Stomach (tissue), 9 donors: ENCODE measurements around the gene DOCK2. TPM values are rescaled to one million over a fixed set of nuclear protein-coding genes. Genes with fewer than 3 reads are reported as not detected.
"Not testable (repeated sequence)": the region's sequence is repeated elsewhere in the genome, so short reads cannot be mapped to it uniquely, and the experiment has no call there.

Experiments used
- DNase-seq, 2 donors: peaks; one replicate each; pipeline versions ENCODE4 v3.0.0 to v3.0.0-alpha.2; 2013 to 2019
- H3K27ac ChIP-seq, 5 donors: fragments of 200-600 bp in 4 of 5; sonication (generic) in 4 of 5; one replicate each; pipeline ENCODE4 v1.5.1; 2013 to 2019; ENCODE audit warnings: mild to moderate bottlenecking in 1 of 5, moderate library complexity in 1 of 5
- H3K27me3 ChIP-seq, 3 donors: fragments of 200-600 bp; sonication (generic); one replicate each; pipeline ENCODE4 v1.5.1; 2017 to 2019; ENCODE audit warnings: mixed run types in 1 of 3
- H3K36me3 ChIP-seq, 4 donors: fragments of 200-600 bp; sonication (generic); 1 replicate in 3 of 4; 2 replicates in 1 of 4; pipeline ENCODE4 v1.5.1; 2016 to 2019
- H3K4me1 ChIP-seq, 4 donors: fragments of 200-600 bp; sonication (generic); one replicate each; pipeline ENCODE4 v1.5.1; 2016 to 2019
- H3K4me3 ChIP-seq, 4 donors: fragments of 200-600 bp; sonication (generic) in 3 of 4; one replicate each; pipeline ENCODE4 v1.5.1; 2016 to 2019; ENCODE audit warnings: mild to moderate bottlenecking in 1 of 4
- H3K9me3 ChIP-seq, 4 donors: fragments of 200-600 bp; sonication (generic); one replicate each; pipeline ENCODE4 v1.5.1; 2016 to 2019
- CTCF ChIP-seq, 7 experiments: fragments of 450-650 bp in 4 of 7; fragments of 200-600 bp in 3 of 7; sonication (generic) in 3 of 7; IDR thresholded peaks; one replicate each; pipeline ENCODE4 v1.5.1; 2016 to 2019; ENCODE audit warnings: antibody characterized with exemption in 7 of 7, control low read depth in 2 of 7, mild to moderate bottlenecking in 1 of 7
- EP300 ChIP-seq: sonication (generic); formaldehyde crosslinking; IDR thresholded peaks from one replicate; pipeline ENCODE4 v1.6.1; 2017; ENCODE audit warnings: antibody characterized with exemption
- POLR2A ChIP-seq, 4 donors: fragments of 450-650 bp; IDR thresholded peaks; one replicate each; pipeline ENCODE4 v1.6.1; 2016; ENCODE audit warnings: antibody characterized with exemption in 4 of 4, control low read depth in 2 of 4, mild to moderate bottlenecking in 1 of 4, moderate library complexity in 1 of 4
- POLR2AphosphoS5 ChIP-seq, 3 donors: sonication (generic); formaldehyde crosslinking; IDR thresholded peaks; one replicate each; pipeline ENCODE4 v1.6.1; 2016; ENCODE audit warnings: antibody characterized with exemption in 3 of 3
- WGBS, 5 donors: extraction: QIAGEN DNeasy Blood & Tissue Kit in 3 of 5; methylation state at CpG; one replicate each; pipeline versions ENCODE4 v1.1.5 to v1.1.7; 2013 to 2018; 5-methylcytosine and 5-hydroxymethylcytosine counted together
- intact Hi-C: fragments of 100-400 bp; cut with DNase I; formaldehyde crosslinking; loops from one replicate; pipeline ENCODE4 v1.15.1; 2023; ENCODE audit warnings: low total_unique reads
- polyA plus RNA-seq, 3 donors: library from polyadenylated mRNA; stranded (reverse); fragments of 200-250 nt; gene quantifications; one replicate each; pipeline ENCODE4 v1.2.3, GENCODE V29; 2013
- total RNA-seq, 5 donors: library from RNA; depleted of rRNA; stranded (reverse); fragments of >200 nt; gene quantifications; one replicate each; pipeline versions ENCODE4 v1.1.0 to v1.2.3, GENCODE V29; 2014 to 2016
- donor health status: healthy with polysubstance abuse.
- donor health status: Bipolar disorder and iron deficiency.
- donor health status: healthy.

The DOCK2 gene
- total and polyA plus RNA-seq, 8 donors: 2.1 to 50.2 (median 8.5) TPM

- Histone ChIP-seq H3K9me3 (no peaks in the 10 kb centered on the region), H3K27ac (no peak overlapping the region), H3K36me3 (no peaks in the 10 kb centered on the region), H3K27me3 (peaks cover 0 to 5% (median 0%) of the 10 kb centered on the region in 3 donors), H3K4me1 (peaks cover 0 to 9% (median 0%) of the 10 kb centered on the region in 4 donors), H3K4me3 (no peak overlapping the region)
- intact Hi-C loops: no loop called here
- no peak for DNase-seq
- TF ChIP-seq POLR2A (IDR thresholded peaks at IDR 0.05) (no peak), POLR2AphosphoS5 (IDR thresholded peaks at IDR 0.05) (no peak), CTCF (IDR thresholded peaks at IDR 0.05) (no peak), EP300 (no peak)
- 70 to 79% (median 77%) methylated on average over 5 of the region's 5 CpGs for WGBS, 5 donors
Measured at GRCh38 chr5:169946743-169947295, 309.7 kb downstream of the DOCK2 start.

- TF ChIP-seq POLR2A (IDR thresholded peaks at IDR 0.05) (no peak), EP300 (no peak), POLR2AphosphoS5 (IDR thresholded peaks at IDR 0.05) (no peak), CTCF (IDR thresholded peaks at IDR 0.05) (no peak)
- WGBS, 5 donors: 89 to 100% (median 95%) methylated on average over 2 of the region's 2 CpGs
- Histone ChIP-seq H3K4me3 (no peak overlapping the region), H3K4me1 (peaks cover 0 to 9% (median 0%) of the 10 kb centered on the region in 4 donors), H3K27me3 (peaks cover 0 to 5% (median 3%) of the 10 kb centered on the region in 3 donors), H3K27ac (no peak overlapping the region), H3K9me3 (no peaks in the 10 kb centered on the region), H3K36me3 (no peaks in the 10 kb centered on the region)
- no peak for DNase-seq
- intact Hi-C loops: no loop called here
Measured at GRCh38 chr5:169950333-169950732, 313.3 kb downstream of the DOCK2 start.

- H3K27me3 ChIP-seq, DNase-seq, H3K36me3 ChIP-seq, H3K27ac ChIP-seq, H3K9me3 ChIP-seq, H3K4me3 ChIP-seq, intact Hi-C loops, H3K4me1 ChIP-seq: not testable (repeated sequence)
- 69 to 79% (median 72%) methylated on average over 4 of the region's 4 CpGs for WGBS, 5 donors
Measured at GRCh38 chr5:169953196-169953595, 316.1 kb downstream of the DOCK2 start.

- Histone ChIP-seq H3K27ac (no peak overlapping the region), H3K36me3 (no peaks in the 10 kb centered on the region), H3K4me3 (no peak overlapping the region), H3K27me3 (peaks cover 0 to 5% (median 3%) of the 10 kb centered on the region in 3 donors), H3K4me1 (no peaks in the 10 kb centered on the region), H3K9me3 (no peaks in the 10 kb centered on the region)
- WGBS, 5 donors: 75 to 88% (median 83%) methylated on average over 6 of the region's 6 CpGs
- DNase-seq: no peak
- intact Hi-C loops: no loop called here
- TF ChIP-seq CTCF (IDR thresholded peaks at IDR 0.05) (no peak), EP300 (no peak), POLR2A (IDR thresholded peaks at IDR 0.05) (no peak), POLR2AphosphoS5 (IDR thresholded peaks at IDR 0.05) (no peak)
Measured at GRCh38 chr5:169954786-169955185, 317.7 kb downstream of the DOCK2 start.

GRCh38 chr5:169956126-169956525 is 319.1 kb downstream of the DOCK2 start:
- no peak for DNase-seq
- no peaks in the 10 kb centered on the region for H3K36me3 ChIP-seq
- TF ChIP-seq POLR2A (IDR thresholded peaks at IDR 0.05) (no peak), CTCF (IDR thresholded peaks at IDR 0.05) (no peak), POLR2AphosphoS5 (IDR thresholded peaks at IDR 0.05) (no peak), EP300 (no peak)
- H3K9me3 ChIP-seq: no peaks in the 10 kb centered on the region
- WGBS, 5 donors: 75 to 85% (median 78%) methylated on average over 3 of the region's 3 CpGs
- no peak overlapping the region for H3K4me3 ChIP-seq
- peaks cover 0 to 5% (median 3%) of the 10 kb centered on the region in 3 donors for H3K27me3 ChIP-seq
- intact Hi-C loops: no loop called here
- H3K27ac ChIP-seq: no peak overlapping the region
- H3K4me1 ChIP-seq: no peaks in the 10 kb centered on the region
